IMR-90 (cell line): ENCODE measurements around the gene SDCCAG8. TPM values are rescaled to one million over a fixed set of nuclear protein-coding genes. Genes with fewer than 3 reads are reported as not detected.

Source experiments
- ATAC-seq: fragments of 200-7000 bp; cut with Tn5 transposase; 2 replicates; pipeline ENCODE4 v1.9.1; 2020; ENCODE audit warnings: low read depth, mild to moderate bottlenecking, moderate library complexity
- BruUV-seq: library from RNA; stranded (reverse); fragments of 400-500 nt; replicated peaks from 2 replicates; lab custom pipeline; 2021; lab: Mats Ljungman, UMichigan
- CTCF ChIA-PET: fragments of 300-600 bp; formaldehyde crosslinking; extraction: SDS; loops from one replicate; lab custom pipeline; 2021; ENCODE audit warnings: antibody characterized with exemption; lab: Yijun Ruan, JAX
- POLR2A ChIA-PET: fragments of 300-600 bp; sonication (Branson Sonifier 250); formaldehyde crosslinking; loops from one replicate; lab custom pipeline; 2022; ENCODE audit warnings: antibody characterized with exemption; ENCODE audit not compliant: unreplicated experiment; lab: Charles Lee
- DNase-seq: peaks from one replicate; pipeline ENCODE4 v3.0.0; 2013
- H2AFZ ChIP-seq: replicated peaks from 2 replicates; pipeline ENCODE3; 2013; ENCODE audit warnings: low read length, mild to moderate bottlenecking; ENCODE audit not compliant: poor library complexity
- H2AK5ac ChIP-seq: 2 replicates; pipeline ENCODE4 v1.6.1; 2013; ENCODE audit warnings: low read depth, low read length, inconsistent platforms
- H2AK9ac ChIP-seq: replicated peaks from 2 replicates; pipeline ENCODE3; 2013; ENCODE audit warnings: mild to moderate bottlenecking, low read depth, low read length, moderate library complexity; ENCODE audit not compliant: poor library complexity
- H2BK120ac ChIP-seq: 2 replicates; pipeline ENCODE4 v1.6.1; 2013; ENCODE audit warnings: low read depth, low read length, inconsistent platforms
- H2BK15ac ChIP-seq: 3 replicates; pipeline ENCODE4 v1.6.1; 2013; ENCODE audit warnings: low read depth, low read length, inconsistent platforms
- H2BK20ac ChIP-seq: 2 replicates; pipeline ENCODE4 v1.6.1; 2013; ENCODE audit warnings: low read depth, mild to moderate bottlenecking, inconsistent platforms, low read length, moderate library complexity
- H2BK5ac ChIP-seq: 2 replicates; pipeline ENCODE4 v1.6.1; 2013; ENCODE audit warnings: mild to moderate bottlenecking, low read depth, low read length, inconsistent platforms; ENCODE audit not compliant: poor library complexity, severe bottlenecking
- H3K14ac ChIP-seq: replicated peaks from 2 replicates; pipeline ENCODE4 v1.6.1; 2013; ENCODE audit warnings: low read depth, low read length, inconsistent platforms
- H3K18ac ChIP-seq: 2 replicates; pipeline ENCODE4 v1.6.1; 2013; ENCODE audit warnings: low read depth, low read length, control low read depth
- H3K23ac ChIP-seq: 2 replicates; pipeline ENCODE4 v1.6.1; 2013; ENCODE audit warnings: low read depth, low read length, inconsistent platforms
- H3K27ac ChIP-seq: 2 replicates; pipeline ENCODE4 v1.5.1; 2013; ENCODE audit warnings: mild to moderate bottlenecking, control low read depth, low read length; ENCODE audit not compliant: insufficient read depth
- H3K27me3 ChIP-seq: 2 replicates; pipeline ENCODE4 v1.6.1; 2013; ENCODE audit warnings: low read length; ENCODE audit not compliant: control insufficient read depth, insufficient read depth
- H3K36me3 ChIP-seq: 2 replicates; pipeline ENCODE4 v1.6.1; 2013; ENCODE audit warnings: low read length, mixed read lengths; ENCODE audit not compliant: control insufficient read depth, insufficient read depth
- H3K4ac ChIP-seq: 2 replicates; pipeline ENCODE4 v1.6.1; 2013; ENCODE audit warnings: low read depth, low read length, inconsistent platforms
- H3K4me1 ChIP-seq: 2 replicates; pipeline ENCODE4 v1.6.1; 2013; ENCODE audit warnings: low read length, mixed read lengths; ENCODE audit not compliant: control insufficient read depth, insufficient read depth
- H3K4me2 ChIP-seq: 2 replicates; pipeline ENCODE4 v1.6.1; 2013; ENCODE audit warnings: low read depth, mild to moderate bottlenecking, control low read depth, low read length, moderate library complexity
- H3K4me3 ChIP-seq: 2 replicates; pipeline ENCODE4 v1.5.1; 2013; ENCODE audit warnings: low read depth, mild to moderate bottlenecking, control low read depth, low read length, moderate library complexity; ENCODE audit not compliant: insufficient read depth
- H3K56ac ChIP-seq: 2 replicates; pipeline ENCODE4 v1.6.1; 2013; ENCODE audit warnings: low read length, inconsistent platforms; ENCODE audit not compliant: insufficient read depth; ENCODE audit errors: extremely low read depth
- H3K79me1 ChIP-seq, 2 experiments: 2 replicates each; pipeline ENCODE4 v1.6.1; 2013; ENCODE audit warnings: low read length in 2 of 2, inconsistent platforms in 1 of 2, low read depth in 1 of 2
- H3K9ac ChIP-seq: 2 replicates; pipeline ENCODE4 v1.6.1; 2013; ENCODE audit warnings: low read depth, low read length, control low read depth
- H3K9me1 ChIP-seq: 2 replicates; pipeline ENCODE4 v1.6.1; 2013; ENCODE audit warnings: low read length, inconsistent platforms; ENCODE audit not compliant: insufficient read depth
- H3K9me3 ChIP-seq: 2 replicates; pipeline ENCODE4 v1.6.1; 2013; ENCODE audit warnings: low read length; ENCODE audit not compliant: control insufficient read depth, insufficient read depth
- H4K20me1 ChIP-seq: 2 replicates; pipeline ENCODE4 v1.6.1; 2013; ENCODE audit warnings: low read length, inconsistent platforms; ENCODE audit not compliant: insufficient read depth
- H4K5ac ChIP-seq: 2 replicates; pipeline ENCODE4 v1.6.1; 2013; ENCODE audit warnings: mild to moderate bottlenecking, low read depth, low read length, control low read depth
- H4K8ac ChIP-seq, 2 experiments: 2 replicates each; pipeline ENCODE4 v1.6.1; 2013; ENCODE audit warnings: low read depth in 2 of 2, low read length in 2 of 2, control low read depth in 1 of 2, inconsistent platforms in 1 of 2
- H4K91ac ChIP-seq: 2 replicates; pipeline ENCODE4 v1.6.1; 2013; ENCODE audit warnings: low read depth, low read length, inconsistent platforms; ENCODE audit not compliant: insufficient read depth
- CHD1 ChIP-seq: IDR thresholded peaks from 2 replicates; pipeline ENCODE4 v1.6.1; 2012; ENCODE audit warnings: low read depth, low read length, improper control_type of control experiment
- CTCF ChIP-seq: conservative IDR thresholded peaks from 2 replicates; pipeline ENCODE4 v1.5.1; 2012; ENCODE audit warnings: mild to moderate bottlenecking, low read depth, low read length, improper control_type of control experiment
- WGBS, 2 experiments: methylation state at CpG; one replicate each; pipeline versions ENCODE4 v1.1.5 to v1.1.7; 2013; ENCODE audit warnings: missing lambda C conversion rate in 2 of 2; ENCODE audit not compliant: insufficient read length in 1 of 2; ENCODE audit errors: extremely low coverage in 2 of 2; 5-methylcytosine and 5-hydroxymethylcytosine counted together
- dilution Hi-C: fragments of 300-500 bp; cut with HindIII; formaldehyde crosslinking; loops from one replicate; pipeline ENCODE4 v1.14.3; 2018; ENCODE audit warnings: low sequenced_read_pairs; ENCODE audit not compliant: unreplicated experiment
- in situ Hi-C: fragments of 300-500 bp; cut with MboI; formaldehyde crosslinking; loops from 3 replicates; pipeline ENCODE4 v1.14.3; 2019; ENCODE audit warnings: low sequenced_read_pairs, inconsistent platforms, mixed read lengths
- intact Hi-C: fragments of 100-400 bp; cut with micrococcal nuclease; formaldehyde crosslinking; loops from 2 replicates; pipeline ENCODE4 v1.10.0; 2022
- polyA plus RNA-seq, 3 experiments: library from polyadenylated mRNA; depleted of rRNA; stranded (reverse); fragments of >200 nt; gene quantifications; 2 replicates each; pipeline ENCODE4 v1.2.3, GENCODE V29; 2012; ENCODE audit warnings: low replicate concordance in 1 of 3
- total RNA-seq: library from RNA; depleted of rRNA; stranded (reverse); fragments of >200 nt; gene quantifications from 2 replicates; pipeline ENCODE4 v1.2.3, GENCODE V29; 2012

Gene SDCCAG8
- total and polyA plus RNA-seq, 2 of the 4 experiments (the other 2 are of a cell fraction) = 25.2 to 46.8 TPM

DNA sequence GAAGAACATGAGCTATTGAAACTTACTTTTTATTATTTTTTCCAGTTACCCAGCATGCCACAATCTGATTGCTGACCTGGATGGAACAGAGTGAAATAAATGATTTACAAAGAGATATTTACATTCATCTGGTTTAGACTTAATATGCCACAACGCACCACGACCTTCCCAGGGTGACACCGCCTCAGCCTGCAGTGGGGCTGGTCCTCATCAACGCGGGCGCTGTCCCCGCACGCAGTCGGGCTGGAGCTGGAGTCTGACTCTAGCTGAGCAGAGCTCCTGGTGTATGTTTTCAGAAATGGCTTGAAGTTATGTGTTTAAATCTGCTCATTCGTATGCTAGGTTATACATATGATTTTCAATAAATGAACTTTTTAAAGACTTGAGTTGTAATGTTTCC, 243.9 kb downstream of the SDCCAG8 start:
- dilution Hi-C loops (no loop called here), in situ Hi-C loops (loop anchor here (25.0 kb wide), 1 partner anchor 788 kb away; no protein-coding TSS in a partner anchor), intact Hi-C loops (no loop called here)
- H2AK9ac ChIP-seq = no peak overlapping the region
- no peak overlapping the region for H3K27ac ChIP-seq
- no peak overlapping the region for H4K91ac ChIP-seq
- no peak overlapping the region for H3K56ac ChIP-seq
- H3K27me3 ChIP-seq = no peaks in the 10 kb centered on the region
- ChIA-PET POLR2A (no interaction called here), CTCF (no interaction called here)
- peaks cover 3 to 9% of the 10 kb centered on the region in 2 experiments; a peak in 2 of 4 replicates for H3K79me1 ChIP-seq
- H3K14ac ChIP-seq = no peak overlapping the region
- H3K4me1 ChIP-seq = peaks cover 16% of the 10 kb centered on the region
- no peak overlapping the region for H2BK20ac ChIP-seq
- peaks cover 3% of the 10 kb centered on the region for H3K9me1 ChIP-seq
- H4K8ac ChIP-seq = no peak overlapping the region
- no peak overlapping the region for H3K9ac ChIP-seq
- no TSS peak for BruUV-seq
- no peak overlapping the region for H3K4me2 ChIP-seq
- no peak overlapping the region for H2AFZ ChIP-seq
- no peak overlapping the region for H4K5ac ChIP-seq
- no peaks in the 10 kb centered on the region for H3K9me3 ChIP-seq
- no peak overlapping the region for H2BK15ac ChIP-seq
- peaks cover 3% of the 10 kb centered on the region for H3K36me3 ChIP-seq
- TF ChIP-seq CTCF (no peak), CHD1 (no peak)
- H3K18ac ChIP-seq = no peak overlapping the region
- ATAC-seq (no peak), DNase-seq (no peak)
- H3K4me3 ChIP-seq = no peak overlapping the region
- no peak overlapping the region for H3K23ac ChIP-seq
- no peak overlapping the region for H2BK120ac ChIP-seq
- H2BK5ac ChIP-seq = no peak overlapping the region
- no CpG with 5 or more reads among the region's 10 CpGs for WGBS, 2 experiments
- H3K4ac ChIP-seq = no peak overlapping the region
- H2AK5ac ChIP-seq = 0 out of 2 replicates have a peak overlapping the region, but pooled peaks have one; percentile 11
- no peaks in the 10 kb centered on the region for H4K20me1 ChIP-seq
